DOHH2 (cell line): ENCODE results near the gene SLCO2A1.

Source experiments
- H3F3A ChIP-seq: fragments of 200-600 bp; sonication (generic), shearing (Covaris generic); 2 replicates; pipeline ENCODE4 v1.6.0; 2016; ENCODE audit warnings: antibody characterized with exemption, mild to moderate bottlenecking; ENCODE audit not compliant: control insufficient read depth, insufficient read depth
- H3K27ac ChIP-seq: fragments of 200-600 bp; sonication (generic); 2 replicates; pipeline ENCODE4 v1.5.1; 2014; ENCODE audit warnings: low read depth, mild to moderate bottlenecking, low read length, moderate library complexity
- H3K27me3 ChIP-seq: fragments of 200-600 bp; sonication (generic); 2 replicates; pipeline ENCODE4 v1.6.1; 2014; ENCODE audit warnings: mild to moderate bottlenecking, low read length, mixed read lengths; ENCODE audit not compliant: control insufficient read depth
- H3K36me3 ChIP-seq: fragments of 200-600 bp; sonication (generic); 2 replicates; pipeline ENCODE4 v1.6.1; 2014; ENCODE audit warnings: mild to moderate bottlenecking, low read length, moderate library complexity, mixed read lengths; ENCODE audit not compliant: control insufficient read depth
- H3K4me1 ChIP-seq: fragments of 200-600 bp; sonication (generic); 2 replicates; pipeline ENCODE4 v1.6.1; 2014; ENCODE audit warnings: mild to moderate bottlenecking, low read length, mixed read lengths; ENCODE audit not compliant: control insufficient read depth
- H3K4me2 ChIP-seq: fragments of 200-600 bp; sonication (generic); 2 replicates; pipeline ENCODE4 v1.6.0; 2014; ENCODE audit warnings: mild to moderate bottlenecking, low read length, moderate library complexity
- H3K4me3 ChIP-seq: fragments of 200-600 bp; sonication (generic); 2 replicates; pipeline ENCODE4 v1.5.1; 2014; ENCODE audit warnings: mild to moderate bottlenecking, low read length, mixed read lengths
- H3K79me2 ChIP-seq: fragments of 200-600 bp; sonication (generic); 2 replicates; pipeline ENCODE4 v1.6.1; 2014; ENCODE audit warnings: mild to moderate bottlenecking, low read length, mixed read lengths; ENCODE audit not compliant: control insufficient read depth
- H3K9me2 ChIP-seq: fragments of 200-600 bp; sonication (generic); replicated peaks from 2 replicates; pipeline ENCODE4 v1.6.1; 2014; ENCODE audit warnings: mild to moderate bottlenecking, low read length, mixed read lengths; ENCODE audit not compliant: control insufficient read depth
- H3K9me3 ChIP-seq: fragments of 200-600 bp; sonication (generic); 2 replicates; pipeline ENCODE4 v1.6.1; 2014; ENCODE audit warnings: antibody characterized with exemption, low read length, mixed read lengths; ENCODE audit not compliant: control insufficient read depth, insufficient read depth
- H4K20me1 ChIP-seq: fragments of 200-600 bp; sonication (generic); 2 replicates; pipeline ENCODE4 v1.6.0; 2014; ENCODE audit warnings: low read depth, mild to moderate bottlenecking, antibody characterized with exemption, low read length, moderate library complexity; ENCODE audit not compliant: control insufficient read depth, insufficient read depth
- CTCF ChIP-seq: fragments of 200-600 bp; sonication (generic); IDR thresholded peaks from one replicate; pipeline ENCODE4 v1.5.1; 2014; ENCODE audit warnings: antibody characterized with exemption, mild to moderate bottlenecking, low read depth, low read length; ENCODE audit not compliant: poor library complexity, severe bottlenecking
- EZH2phosphoT487 ChIP-seq: fragments of 200-600 bp; sonication (generic); IDR thresholded peaks from 2 replicates; pipeline ENCODE4 v1.6.1; 2017; ENCODE audit warnings: borderline replicate concordance, mild to moderate bottlenecking, antibody characterized with exemption, low read length, moderate library complexity, mixed read lengths

Gene SLCO2A1

GRCh38 chr3:133966954-133967353 lies 62.8 kb downstream of the SLCO2A1 start:
- H3K4me3 ChIP-seq = no peak overlapping the region
- H3K36me3 ChIP-seq = no peaks in the 10 kb centered on the region
- no peaks in the 10 kb centered on the region for H3K4me1 ChIP-seq
- H4K20me1 ChIP-seq = no peaks in the 10 kb centered on the region
- H3K9me2 ChIP-seq = no peaks in the 10 kb centered on the region
- H3K4me2 ChIP-seq = no peak overlapping the region
- peaks cover 3% of the 10 kb centered on the region; the same call in 1 of the 2 replicates for H3K9me3 ChIP-seq
- no peaks in the 10 kb centered on the region for H3F3A ChIP-seq
- H3K79me2 ChIP-seq = no peaks in the 10 kb centered on the region
- TF ChIP-seq EZH2phosphoT487 (no peak), CTCF (no peak)
- no peak overlapping the region for H3K27ac ChIP-seq
- no peaks in the 10 kb centered on the region for H3K27me3 ChIP-seq

GRCh38 chr3:133965906-133966305 lies 63.8 kb downstream of the SLCO2A1 start:
- H3K9me3 ChIP-seq = no peaks in the 10 kb centered on the region
- no peak for TF ChIP-seq CTCF
- no peak for TF ChIP-seq EZH2phosphoT487
- no peak overlapping the region for H3K4me3 ChIP-seq
- no peaks in the 10 kb centered on the region for H3K79me2 ChIP-seq
- H4K20me1 ChIP-seq = no peaks in the 10 kb centered on the region
- H3K4me2 ChIP-seq = no peak overlapping the region
- no peaks in the 10 kb centered on the region for H3K9me2 ChIP-seq
- H3F3A ChIP-seq = no peaks in the 10 kb centered on the region
- no peak overlapping the region for H3K27ac ChIP-seq
- H3K4me1 ChIP-seq = no peaks in the 10 kb centered on the region
- H3K36me3 ChIP-seq = no peaks in the 10 kb centered on the region
- H3K27me3 ChIP-seq = no peaks in the 10 kb centered on the region

- TF ChIP-seq EZH2phosphoT487 (no peak), CTCF (no peak)
- no peaks in the 10 kb centered on the region for H3F3A ChIP-seq
- no peaks in the 10 kb centered on the region for H4K20me1 ChIP-seq
- H3K79me2 ChIP-seq = no peaks in the 10 kb centered on the region
- H3K9me3 ChIP-seq = no peaks in the 10 kb centered on the region
- H3K4me1 ChIP-seq = no peaks in the 10 kb centered on the region
- no peaks in the 10 kb centered on the region for H3K36me3 ChIP-seq
- H3K27me3 ChIP-seq = no peaks in the 10 kb centered on the region
- no peak overlapping the region for H3K27ac ChIP-seq
- no peak overlapping the region for H3K4me2 ChIP-seq
- H3K9me2 ChIP-seq = no peaks in the 10 kb centered on the region
- no peak overlapping the region for H3K4me3 ChIP-seq
Measured at GRCh38 chr3:133965013-133965570, 64.6 kb downstream of the SLCO2A1 start.
